OCI-LY7 (cell line): ENCODE measurements around the gene CDC42. TPM values are rescaled to one million over a fixed set of nuclear protein-coding genes. Genes with fewer than 3 reads are reported as not detected.

Experiments used
- BruUV-seq: library from RNA; stranded (reverse); fragments of 400-500 nt; replicated peaks from 2 replicates; lab custom pipeline; 2021; lab: Mats Ljungman, UMichigan
- CTCF ChIA-PET: fragments of 300-600 bp; sonication (Branson Sonifier 250); formaldehyde crosslinking; loops from one replicate; lab custom pipeline; 2022; ENCODE audit warnings: antibody characterized with exemption; ENCODE audit not compliant: unreplicated experiment; lab: Charles Lee
- POLR2A ChIA-PET: fragments of 300-600 bp; sonication (Branson Sonifier 250); formaldehyde crosslinking; loops from one replicate; lab custom pipeline; 2022; ENCODE audit warnings: antibody characterized with exemption; lab: Charles Lee
- DNase-seq: peaks from one replicate; pipeline ENCODE4 v3.0.0-alpha.2; 2015; ENCODE audit warnings: low spot score
- H2AFZ ChIP-seq: fragments of 200-600 bp; sonication (generic), shearing (Covaris generic); 2 replicates; pipeline ENCODE4 v1.6.1; 2014; ENCODE audit warnings: mild to moderate bottlenecking, antibody characterized with exemption, low read length, moderate library complexity
- H3K27ac ChIP-seq: fragments of 200-600 bp; sonication (generic); 2 replicates; pipeline ENCODE4 v1.5.1; 2014; ENCODE audit warnings: mixed run types, low read depth, mild to moderate bottlenecking, moderate library complexity, low read length, inconsistent platforms; ENCODE audit not compliant: poor library complexity, severe bottlenecking
- H3K36me3 ChIP-seq: fragments of 200-600 bp; sonication (generic); 2 replicates; pipeline ENCODE4 v1.6.1; 2014; ENCODE audit warnings: mild to moderate bottlenecking, antibody characterized with exemption, low read length, moderate library complexity, mixed read lengths; ENCODE audit not compliant: insufficient read depth
- H3K4me1 ChIP-seq: fragments of 200-600 bp; sonication (generic); 2 replicates; pipeline ENCODE4 v1.5.1; 2014; ENCODE audit warnings: mild to moderate bottlenecking, low read length; ENCODE audit not compliant: insufficient read depth, poor library complexity, severe bottlenecking
- H3K4me2 ChIP-seq: fragments of 200-600 bp; sonication (generic); 2 replicates; pipeline ENCODE4 v1.6.1; 2014; ENCODE audit warnings: mild to moderate bottlenecking, low read length
- H3K4me3 ChIP-seq: fragments of 200-600 bp; sonication (generic); 2 replicates; pipeline ENCODE4 v1.5.1; 2014; ENCODE audit warnings: mild to moderate bottlenecking, low read depth, low read length; ENCODE audit not compliant: poor library complexity, severe bottlenecking
- H3K79me2 ChIP-seq: fragments of 200-600 bp; sonication (generic); 2 replicates; pipeline ENCODE4 v1.6.1; 2016; ENCODE audit warnings: low read depth, mild to moderate bottlenecking, low read length, moderate library complexity, mixed read lengths; ENCODE audit not compliant: insufficient read depth
- H3K9me2 ChIP-seq: fragments of 200-600 bp; sonication (generic); 2 replicates; pipeline ENCODE4 v1.6.1; 2016; ENCODE audit warnings: mild to moderate bottlenecking, low read length, mixed read lengths; ENCODE audit not compliant: insufficient read depth
- H3K9me3 ChIP-seq: fragments of 200-600 bp; sonication (generic); 2 replicates; pipeline ENCODE4 v1.6.1; 2014; ENCODE audit warnings: mild to moderate bottlenecking, mixed run types, low read length, mixed read lengths
- H4K20me1 ChIP-seq: fragments of 200-600 bp; sonication (generic); 2 replicates; pipeline ENCODE4 v1.6.1; 2014; ENCODE audit warnings: mild to moderate bottlenecking, antibody characterized with exemption, low read length, moderate library complexity, mixed read lengths; ENCODE audit not compliant: insufficient read depth
- CTCF ChIP-seq: fragments of 200-600 bp; sonication (generic); conservative IDR thresholded peaks from 2 replicates; pipeline ENCODE4 v1.5.1; 2014; ENCODE audit warnings: mild to moderate bottlenecking, antibody characterized with exemption, low read length, moderate library complexity, mixed read lengths
- EZH2phosphoT487 ChIP-seq: fragments of 200-600 bp; sonication (generic); IDR thresholded peaks from 2 replicates; pipeline ENCODE4 v1.6.1; 2018; ENCODE audit warnings: low read depth, borderline replicate concordance, mild to moderate bottlenecking, mixed run types, antibody characterized with exemption, low read length, moderate library complexity, mixed read lengths
- intact Hi-C: fragments of 100-400 bp; cut with micrococcal nuclease; formaldehyde crosslinking; loops from one replicate; pipeline ENCODE4 v1.10.0; 2022; ENCODE audit not compliant: unreplicated experiment
- total RNA-seq, 2 experiments: library from RNA; depleted of rRNA in 1 of 2; stranded (reverse); fragments of >200 nt in 1 of 2; shearing (Covaris generic) in 1 of 2; gene quantifications; 2 replicates each; pipeline ENCODE4 v1.2.3, GENCODE V29; 2014 to 2022

The CDC42 gene
- total RNA-seq, 2 experiments from 2014 or later, result 109 to 157 TPM

DNA sequence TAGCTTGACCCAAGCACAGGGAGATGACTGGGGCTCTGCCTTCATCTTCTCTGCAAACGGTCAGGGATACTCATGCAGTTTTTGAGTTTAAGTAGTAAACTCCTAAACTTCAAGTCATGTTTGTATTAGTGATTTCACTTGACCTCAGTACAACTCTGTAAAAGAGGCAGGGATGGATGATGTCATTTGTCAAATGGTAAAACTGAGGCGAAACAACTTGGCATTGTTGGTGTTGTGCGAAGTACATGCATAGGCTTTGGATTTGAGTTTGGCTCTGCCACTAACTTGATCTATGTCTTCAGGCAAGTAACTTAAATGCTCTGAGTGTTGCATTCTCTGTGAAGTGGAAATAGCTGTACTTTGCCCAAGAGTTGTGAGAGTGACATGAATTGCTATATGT is 47.7 kb downstream of the CDC42 start:
- no peaks in the 10 kb centered on the region for H3K9me3 ChIP-seq
- no peak overlapping the region for H3K27ac ChIP-seq
- H2AFZ ChIP-seq, result no peak overlapping the region
- no peak for TF ChIP-seq EZH2phosphoT487
- TF ChIP-seq CTCF, result no peak
- ChIA-PET POLR2A (interaction anchor here (0.6 to 0.8 kb wide), 3 partner anchors 9 to 772 kb away, joined by 3 to 4 read pairs (median 3); no protein-coding TSS in a partner anchor), CTCF (no interaction called here)
- peaks cover 5% of the 10 kb centered on the region; the same call in 1 of the 2 replicates for H4K20me1 ChIP-seq
- H3K4me2 ChIP-seq, result no peak overlapping the region
- peaks cover 61% of the 10 kb centered on the region for H3K36me3 ChIP-seq
- no peak for DNase-seq
- peaks cover 16% of the 10 kb centered on the region for H3K4me1 ChIP-seq
- no peaks in the 10 kb centered on the region for H3K9me2 ChIP-seq
- intact Hi-C loops, result no loop called here
- BruUV-seq, result no TSS peak
- H3K4me3 ChIP-seq, result no peak overlapping the region
- no peaks in the 10 kb centered on the region for H3K79me2 ChIP-seq

DNA sequence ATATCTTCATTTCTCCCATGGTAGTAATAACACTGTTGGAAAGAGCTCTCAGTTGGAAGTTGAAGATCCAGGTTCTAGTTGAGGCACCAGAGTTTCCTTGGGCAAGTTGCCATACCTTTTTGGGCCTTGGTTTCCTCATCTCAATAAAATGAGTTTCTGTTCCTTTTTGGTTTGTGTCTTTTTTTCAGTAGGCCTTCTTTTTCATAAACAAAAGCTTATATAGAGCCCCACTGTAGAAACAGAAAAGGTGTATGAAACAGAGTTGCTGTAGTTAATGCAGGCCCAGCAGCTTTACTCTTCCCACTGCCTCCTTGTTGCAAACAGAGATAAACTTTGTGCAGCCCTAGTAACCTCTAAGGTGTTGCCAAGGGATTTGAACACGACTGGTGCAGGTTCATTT is 48.7 kb downstream of the CDC42 start:
- peaks cover 10% of the 10 kb centered on the region; the same call in 1 of the 2 replicates for H4K20me1 ChIP-seq
- POLR2A ChIA-PET, result interaction anchor here (0.5 to 1.2 kb wide), 3 partner anchors 15 to 581 kb away, joined by 3 read pairs; no protein-coding TSS in a partner anchor
- CTCF ChIA-PET, result interaction anchor here (0.6 kb wide), 1 partner anchor 320 kb away, joined by 3 read pairs; no protein-coding TSS in a partner anchor
- peaks cover 16% of the 10 kb centered on the region for H3K4me1 ChIP-seq
- H3K9me3 ChIP-seq, result no peaks in the 10 kb centered on the region
- no peak for DNase-seq
- H2AFZ ChIP-seq, result no peak overlapping the region
- no peak overlapping the region for H3K4me3 ChIP-seq
- no peaks in the 10 kb centered on the region for H3K9me2 ChIP-seq
- no peaks in the 10 kb centered on the region for H3K79me2 ChIP-seq
- intact Hi-C loops, result no loop called here
- peak overlapping the region; percentile 3 for H3K27ac ChIP-seq
- no TSS peak for BruUV-seq
- peaks cover 62% of the 10 kb centered on the region for H3K36me3 ChIP-seq
- TF ChIP-seq EZH2phosphoT487 (no peak), CTCF (no peak)
- H3K4me2 ChIP-seq, result no peak overlapping the region

DNA sequence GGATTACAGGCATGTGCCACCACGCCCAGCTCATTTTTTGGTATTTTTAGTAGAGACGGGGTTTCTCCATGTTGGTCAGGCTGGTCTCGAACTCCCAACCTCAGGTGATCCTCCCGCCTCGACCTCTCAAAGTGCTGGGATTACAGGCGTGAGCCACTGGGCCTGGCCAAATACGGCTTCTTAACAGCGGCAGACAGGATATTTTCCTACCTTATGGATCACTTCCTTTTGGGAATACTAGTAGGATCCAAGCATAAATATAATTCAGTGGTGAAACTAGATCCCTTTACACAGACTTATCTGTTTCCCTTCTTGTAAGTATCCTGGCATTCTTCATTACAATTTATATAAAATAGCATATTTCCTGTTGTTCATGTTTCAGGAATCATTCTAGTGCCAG is 49.5 kb downstream of the CDC42 start:
- no peak overlapping the region for H2AFZ ChIP-seq
- H3K9me2 ChIP-seq, result no peaks in the 10 kb centered on the region
- CTCF ChIA-PET, result no interaction called here
- no peak overlapping the region for H3K27ac ChIP-seq
- no peak for DNase-seq
- no peak overlapping the region for H3K4me2 ChIP-seq
- peaks cover 16% of the 10 kb centered on the region for H3K4me1 ChIP-seq
- no peaks in the 10 kb centered on the region for H3K79me2 ChIP-seq
- H3K36me3 ChIP-seq, result peaks cover 60% of the 10 kb centered on the region
- no TSS peak for BruUV-seq
- POLR2A ChIA-PET, result no interaction called here
- peaks cover 10% of the 10 kb centered on the region; the same call in 1 of the 2 replicates for H4K20me1 ChIP-seq
- H3K9me3 ChIP-seq, result no peaks in the 10 kb centered on the region
- intact Hi-C loops, result no loop called here
- no peak for TF ChIP-seq EZH2phosphoT487
- TF ChIP-seq CTCF, result no peak
- H3K4me3 ChIP-seq, result no peak overlapping the region
